H9 (cell line): Measurements from ENCODE around the gene GOLGA6L7. TPM values are rescaled to one million over a fixed set of nuclear protein-coding genes. Genes with fewer than 3 reads are reported as not detected.
"Not testable (repeated sequence)": the region's sequence is repeated elsewhere in the genome, so short reads cannot be mapped to it uniquely, and the experiment has no call there.

ENCODE experiments used
- DNase-seq: peaks from one replicate; pipeline ENCODE4 v3.0.0-alpha.2; 2017
- H2AFZ ChIP-seq: one replicate; pipeline ENCODE4 v1.6.1; 2013; ENCODE audit warnings: mild to moderate bottlenecking, low read length, control low read depth, moderate library complexity
- H2AK5ac ChIP-seq: 2 replicates; pipeline ENCODE4 v1.6.1; 2013; ENCODE audit warnings: low read length, control low read depth, mixed read lengths; ENCODE audit not compliant: insufficient read length
- H2BK120ac ChIP-seq: one replicate; pipeline ENCODE4 v1.6.1; 2013; ENCODE audit warnings: low read depth, mild to moderate bottlenecking, low read length, control low read depth, inconsistent platforms; ENCODE audit not compliant: poor library complexity, severe bottlenecking
- H2BK12ac ChIP-seq: 2 replicates; pipeline ENCODE4 v1.6.1; 2013; ENCODE audit warnings: low read length, control low read depth, mixed read lengths, low read depth; ENCODE audit not compliant: insufficient read length
- H2BK15ac ChIP-seq: 2 replicates; pipeline ENCODE4 v1.6.1; 2013; ENCODE audit warnings: low read depth, low read length, control low read depth
- H2BK20ac ChIP-seq: one replicate; pipeline ENCODE4 v1.6.1; 2013; ENCODE audit warnings: low read depth, mild to moderate bottlenecking, low read length, control low read depth, inconsistent platforms; ENCODE audit not compliant: poor library complexity, severe bottlenecking
- H2BK5ac ChIP-seq: 2 replicates; pipeline ENCODE4 v1.6.1; 2013; ENCODE audit warnings: low read length, control low read depth, mixed read lengths; ENCODE audit not compliant: insufficient read length
- H3K14ac ChIP-seq: 2 replicates; pipeline ENCODE4 v1.6.1; 2013; ENCODE audit warnings: low read length, control low read depth; ENCODE audit not compliant: insufficient read depth
- H3K18ac ChIP-seq: 2 replicates; pipeline ENCODE4 v1.6.1; 2013; ENCODE audit warnings: low read depth, mild to moderate bottlenecking, mixed read lengths, low read length, control low read depth; ENCODE audit not compliant: insufficient read length
- H3K23ac ChIP-seq: 2 replicates; pipeline ENCODE4 v1.6.1; 2013; ENCODE audit warnings: low read length, control low read depth, mixed read lengths, low read depth; ENCODE audit not compliant: insufficient read length
- H3K23me2 ChIP-seq: 2 replicates; pipeline ENCODE4 v1.6.1; 2013; ENCODE audit warnings: low read depth, mild to moderate bottlenecking, mixed read lengths, low read length, control low read depth; ENCODE audit not compliant: insufficient read length, poor library complexity, severe bottlenecking
- H3K27ac ChIP-seq: 2 replicates; pipeline ENCODE4 v1.5.1; 2013; ENCODE audit warnings: low read length, control low read depth, mixed read lengths, low read depth; ENCODE audit not compliant: insufficient read length
- H3K27me3 ChIP-seq: 2 replicates; pipeline ENCODE4 v1.6.1; 2013; ENCODE audit warnings: low read length, control low read depth, inconsistent platforms; ENCODE audit not compliant: insufficient read depth
- H3K4ac ChIP-seq: 2 replicates; pipeline ENCODE4 v1.6.1; 2013; ENCODE audit warnings: low read depth, mild to moderate bottlenecking, control low read depth, inconsistent platforms, low read length, moderate library complexity
- H3K4me1 ChIP-seq: 2 replicates; pipeline ENCODE4 v1.6.1; 2013; ENCODE audit warnings: low read length, control low read depth, inconsistent platforms; ENCODE audit not compliant: insufficient read depth
- H3K4me2 ChIP-seq: 2 replicates; pipeline ENCODE4 v1.6.1; 2013; ENCODE audit warnings: low read length, control low read depth, mixed read lengths; ENCODE audit not compliant: insufficient read length, insufficient read depth
- H3K56ac ChIP-seq: 2 replicates; pipeline ENCODE4 v1.6.1; 2013; ENCODE audit warnings: low read depth, mild to moderate bottlenecking, mixed read lengths, low read length, control low read depth; ENCODE audit not compliant: insufficient read length
- H3K79me1 ChIP-seq: 2 replicates; pipeline ENCODE4 v1.6.1; 2013; ENCODE audit warnings: low read depth, mild to moderate bottlenecking, moderate library complexity, low read length, control low read depth, inconsistent platforms; ENCODE audit not compliant: insufficient read depth, poor library complexity, severe bottlenecking
- H3K79me2 ChIP-seq: 2 replicates; pipeline ENCODE4 v1.6.1; 2013; ENCODE audit warnings: low read length, control low read depth, inconsistent platforms; ENCODE audit not compliant: insufficient read depth
- H3K9ac ChIP-seq: 2 replicates; pipeline ENCODE4 v1.6.1; 2013; ENCODE audit warnings: low read length, control low read depth, mixed read lengths; ENCODE audit not compliant: insufficient read length; ENCODE audit errors: extremely low read depth
- H3K9me3 ChIP-seq: one replicate; pipeline ENCODE4 v1.6.1; 2013; ENCODE audit warnings: low read depth, low read length, inconsistent platforms; ENCODE audit not compliant: control insufficient read depth
- H3T11ph ChIP-seq: one replicate; pipeline ENCODE4 v1.6.1; 2013; ENCODE audit warnings: mild to moderate bottlenecking, low read length, control low read depth, inconsistent platforms
- H4K20me1 ChIP-seq: one replicate; pipeline ENCODE4 v1.6.1; 2013; ENCODE audit not compliant: control insufficient read depth, insufficient read length, insufficient read depth
- H4K5ac ChIP-seq: 2 replicates; pipeline ENCODE4 v1.6.1; 2013; ENCODE audit warnings: low read depth, mild to moderate bottlenecking, mixed read lengths, low read length, control low read depth; ENCODE audit not compliant: insufficient read length
- H4K8ac ChIP-seq: replicated peaks from 2 replicates; pipeline ENCODE4 v1.6.1; 2013; ENCODE audit warnings: low read length, control low read depth, mixed read lengths, low read depth; ENCODE audit not compliant: insufficient read length
- H4K91ac ChIP-seq: 2 replicates; pipeline ENCODE4 v1.6.1; 2013; ENCODE audit warnings: low read depth, mild to moderate bottlenecking, moderate library complexity, mixed read lengths, low read length, control low read depth; ENCODE audit not compliant: insufficient read length
- H3K27ac Mint-ChIP-seq, 3 experiments: 2 replicates in 2 of 3; 3 replicates in 1 of 3; pipeline ENCODE4 v1.8.0; 2020 to 2021; ENCODE audit warnings: mixed read lengths in 3 of 3, mild to moderate bottlenecking in 1 of 3, moderate library complexity in 1 of 3
- H3K27me3 Mint-ChIP-seq: 2 replicates; pipeline ENCODE4 v1.8.0; 2021; ENCODE audit warnings: low read depth, mild to moderate bottlenecking, moderate library complexity, mixed read lengths
- H3K36me3 Mint-ChIP-seq, 3 experiments: 2 replicates in 2 of 3; 3 replicates in 1 of 3; pipeline ENCODE4 v1.8.0; 2020 to 2021; ENCODE audit warnings: low read depth in 3 of 3, mixed read lengths in 3 of 3; ENCODE audit not compliant: insufficient read depth in 1 of 3
- H3K4me1 Mint-ChIP-seq, 2 experiments: 2 replicates each; pipeline ENCODE4 v1.8.0; 2020; ENCODE audit warnings: mixed read lengths in 2 of 2
- H3K4me3 Mint-ChIP-seq, 2 experiments: 2 replicates in 1 of 2; 3 replicates in 1 of 2; pipeline ENCODE4 v1.8.0; 2020 to 2021; ENCODE audit warnings: mild to moderate bottlenecking in 2 of 2, mixed read lengths in 2 of 2, moderate library complexity in 1 of 2
- H3K9me3 Mint-ChIP-seq, 2 experiments: 2 replicates in 1 of 2; 3 replicates in 1 of 2; pipeline ENCODE4 v1.8.0; 2020; ENCODE audit warnings: mild to moderate bottlenecking in 2 of 2, mixed read lengths in 2 of 2, moderate library complexity in 1 of 2
- WGBS: extraction: QIAGEN DNeasy Blood & Tissue Kit; methylation state at CpG from one replicate; pipeline ENCODE4 v1.1.7; 2013; ENCODE audit warnings: missing lambda C conversion rate, low lambda C conversion rate, mixed read lengths; ENCODE audit not compliant: insufficient read length; ENCODE audit errors: extremely low coverage; 5-methylcytosine and 5-hydroxymethylcytosine counted together
- total RNA-seq: library from RNA; stranded (reverse); gene quantifications from 2 replicates; pipeline ENCODE4 v1.2.1, GENCODE V29; 2021

The GOLGA6L7 gene
- total RNA-seq, 1 experiment from 2014 or later: not detected

GRCh38 chr15:28819930-28820295, 28.5 kb downstream of the GOLGA6L7 start:
- not testable (repeated sequence) for H3K4me3 Mint-ChIP-seq, H3K79me2 ChIP-seq, H4K8ac ChIP-seq, H2BK5ac ChIP-seq, H3K4me1 Mint-ChIP-seq, H2BK120ac ChIP-seq, H3K27me3 ChIP-seq, H4K20me1 ChIP-seq, H3K27ac Mint-ChIP-seq, H3K4ac ChIP-seq, H3K18ac ChIP-seq, H3K9ac ChIP-seq, H4K91ac ChIP-seq, H3K36me3 Mint-ChIP-seq, H3K56ac ChIP-seq, H2BK15ac ChIP-seq, H4K5ac ChIP-seq, H2AFZ ChIP-seq, H3K27ac ChIP-seq, H3K23ac ChIP-seq, H2BK12ac ChIP-seq, H2AK5ac ChIP-seq, H2BK20ac ChIP-seq, H3K9me3 Mint-ChIP-seq, H3K4me2 ChIP-seq, DNase-seq, H3K9me3 ChIP-seq, H3K4me1 ChIP-seq, H3K23me2 ChIP-seq, H3K14ac ChIP-seq, H3K79me1 ChIP-seq, H3K27me3 Mint-ChIP-seq, H3T11ph ChIP-seq
- WGBS: no CpG with 5 or more reads among the region's 3 CpGs

GRCh38 chr15:28819019-28819929, 29.2 kb downstream of the GOLGA6L7 start:
- not testable (repeated sequence) for H3K27me3 Mint-ChIP-seq, H4K8ac ChIP-seq, H2AFZ ChIP-seq, H3K27ac Mint-ChIP-seq, H3T11ph ChIP-seq, H3K18ac ChIP-seq, H4K91ac ChIP-seq, H2BK12ac ChIP-seq, H3K36me3 Mint-ChIP-seq, H3K23ac ChIP-seq, H4K20me1 ChIP-seq, H3K56ac ChIP-seq, H3K79me2 ChIP-seq, H3K4me1 ChIP-seq, H3K79me1 ChIP-seq, H3K4me3 Mint-ChIP-seq, H2BK5ac ChIP-seq, H3K14ac ChIP-seq, H3K27ac ChIP-seq, H3K4ac ChIP-seq, H3K4me1 Mint-ChIP-seq, H2BK120ac ChIP-seq, H2BK20ac ChIP-seq, DNase-seq, H3K9me3 ChIP-seq, H3K4me2 ChIP-seq, H3K23me2 ChIP-seq, H2AK5ac ChIP-seq, H3K9me3 Mint-ChIP-seq, H4K5ac ChIP-seq, H3K27me3 ChIP-seq, H3K9ac ChIP-seq, H2BK15ac ChIP-seq
- WGBS: no CpG with 5 or more reads among the region's 15 CpGs
